ENCODE measurements around the gene FLVCR2.
"Not testable (repeated sequence)": the region's sequence is repeated elsewhere in the genome, so short reads cannot be mapped to it uniquely, and the experiment has no call there.

DNA sequence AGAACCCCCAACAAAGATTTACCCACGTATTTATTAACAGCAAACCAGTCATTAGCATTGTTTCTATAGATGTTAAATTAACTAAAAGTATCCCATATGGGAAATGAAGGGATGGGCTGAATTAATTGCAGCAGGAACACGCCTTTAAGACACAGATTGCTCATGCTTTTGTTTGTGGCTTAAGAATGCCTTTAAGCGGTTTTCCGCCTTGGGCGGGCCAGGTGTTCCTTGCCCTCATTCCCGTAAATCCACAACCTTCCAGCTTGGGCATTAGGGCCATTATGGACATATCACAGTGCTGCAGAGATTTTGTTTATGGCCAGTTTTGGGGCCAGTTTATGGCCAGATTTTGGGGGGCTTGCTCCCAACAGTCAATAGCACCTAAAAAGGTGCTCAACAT, 22.6 kb downstream of the FLVCR2 start:
- TF ChIP-seq, protein P1, sequence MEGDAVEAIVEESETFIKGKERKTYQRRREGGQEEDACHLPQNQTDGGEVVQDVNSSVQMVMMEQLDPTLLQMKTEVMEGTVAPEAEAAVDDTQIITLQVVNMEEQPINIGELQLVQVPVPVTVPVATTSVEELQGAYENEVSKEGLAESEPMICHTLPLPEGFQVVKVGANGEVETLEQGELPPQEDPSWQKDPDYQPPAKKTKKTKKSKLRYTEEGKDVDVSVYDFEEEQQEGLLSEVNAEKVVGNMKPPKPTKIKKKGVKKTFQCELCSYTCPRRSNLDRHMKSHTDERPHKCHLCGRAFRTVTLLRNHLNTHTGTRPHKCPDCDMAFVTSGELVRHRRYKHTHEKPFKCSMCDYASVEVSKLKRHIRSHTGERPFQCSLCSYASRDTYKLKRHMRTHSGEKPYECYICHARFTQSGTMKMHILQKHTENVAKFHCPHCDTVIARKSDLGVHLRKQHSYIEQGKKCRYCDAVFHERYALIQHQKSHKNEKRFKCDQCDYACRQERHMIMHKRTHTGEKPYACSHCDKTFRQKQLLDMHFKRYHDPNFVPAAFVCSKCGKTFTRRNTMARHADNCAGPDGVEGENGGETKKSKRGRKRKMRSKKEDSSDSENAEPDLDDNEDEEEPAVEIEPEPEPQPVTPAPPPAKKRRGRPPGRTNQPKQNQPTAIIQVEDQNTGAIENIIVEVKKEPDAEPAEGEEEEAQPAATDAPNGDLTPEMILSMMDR (IDR thresholded peaks at IDR 0.05), result not testable (repeated sequence)
- not testable (repeated sequence) for TF ChIP-seq POLR2A (IDR thresholded peaks at IDR 0.05)

All from body of pancreas (tissue), 4 donors.